Right forelimb (tissue), 1 donor: ENCODE results near the gene EFNB1.
A peak's percentile ranks its signal among the peaks of the same experiment; 100 is the strongest.

Experiments used
- DNase-seq: peaks from one replicate; pipeline ENCODE4 v3.0.0-alpha.2; 2018

EFNB1 gene

GRCh38 chrX:68844581-68844980, 15.8 kb downstream of the EFNB1 start:
- DNase-seq = no peak

GRCh38 chrX:68846536-68846935, 17.7 kb downstream of the EFNB1 start:
- DNase-seq = no peak

- no peak for DNase-seq
Measured at GRCh38 chrX:68847172-68847571, 18.4 kb downstream of the EFNB1 start.

DNA sequence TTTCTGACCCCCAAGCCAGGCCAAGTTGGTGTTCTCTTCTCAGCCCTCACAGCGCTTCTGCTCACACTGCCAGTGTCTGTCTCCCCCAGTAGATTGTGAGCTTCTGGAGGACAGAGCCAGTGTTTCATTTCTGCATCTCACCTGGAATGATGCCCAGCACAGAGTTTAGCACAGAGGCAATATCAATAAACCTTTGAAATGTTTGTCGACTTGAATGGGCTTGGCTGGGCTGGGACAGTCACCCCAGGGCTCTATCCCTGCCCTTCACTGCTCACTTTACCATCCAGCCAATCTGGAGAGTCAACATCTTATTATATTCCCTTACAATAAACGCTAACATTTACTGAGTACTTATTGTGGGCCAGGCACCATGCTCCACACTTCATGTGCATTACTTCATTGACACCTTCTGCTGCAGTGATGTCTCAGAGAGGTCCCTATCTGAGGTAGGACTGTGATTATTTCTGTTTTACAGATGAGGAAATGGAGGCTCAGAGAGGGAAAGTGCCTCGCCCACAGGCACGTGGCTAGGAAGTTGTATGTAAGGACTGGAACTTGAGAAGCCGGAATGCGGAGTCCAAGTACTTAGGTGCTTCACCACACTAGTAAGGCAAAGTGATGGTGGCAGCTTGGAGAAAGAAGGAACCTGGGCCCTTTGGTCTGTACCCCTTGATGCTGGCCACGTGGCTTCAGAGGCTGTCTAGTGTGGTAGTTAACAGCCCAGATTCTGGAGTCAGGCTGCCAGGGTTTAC, 19.5 kb downstream of the EFNB1 start:
- no peak for DNase-seq

DNA sequence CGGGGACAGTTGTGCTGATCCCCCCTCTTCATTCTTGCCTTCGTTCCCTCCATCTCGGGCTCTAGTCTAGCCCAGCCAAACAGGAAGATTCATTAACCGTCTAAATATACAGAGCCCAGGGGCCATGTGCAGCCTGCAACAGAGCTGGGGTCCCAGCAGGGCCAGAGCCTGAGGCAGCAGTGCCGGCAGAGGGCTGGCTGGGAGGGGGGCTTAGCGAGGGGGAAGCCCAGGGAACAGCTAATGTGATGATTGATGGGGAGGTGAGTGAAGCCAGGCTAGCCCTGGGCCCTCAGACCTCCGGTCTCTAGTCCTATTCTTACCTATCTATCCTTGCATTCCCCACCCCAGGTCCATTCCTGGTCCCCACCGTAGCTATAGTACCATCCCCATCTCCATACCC, 22.3 kb downstream of the EFNB1 start:
- no peak for DNase-seq

- DNase-seq = no peak
Measured at GRCh38 chrX:68852046-68852445, 23.2 kb downstream of the EFNB1 start.

- no peak for DNase-seq
Measured at GRCh38 chrX:68853665-68854251, 24.9 kb downstream of the EFNB1 start.

GRCh38 chrX:68865300-68865699, 36.5 kb downstream of the EFNB1 start:
- no peak for DNase-seq

DNA sequence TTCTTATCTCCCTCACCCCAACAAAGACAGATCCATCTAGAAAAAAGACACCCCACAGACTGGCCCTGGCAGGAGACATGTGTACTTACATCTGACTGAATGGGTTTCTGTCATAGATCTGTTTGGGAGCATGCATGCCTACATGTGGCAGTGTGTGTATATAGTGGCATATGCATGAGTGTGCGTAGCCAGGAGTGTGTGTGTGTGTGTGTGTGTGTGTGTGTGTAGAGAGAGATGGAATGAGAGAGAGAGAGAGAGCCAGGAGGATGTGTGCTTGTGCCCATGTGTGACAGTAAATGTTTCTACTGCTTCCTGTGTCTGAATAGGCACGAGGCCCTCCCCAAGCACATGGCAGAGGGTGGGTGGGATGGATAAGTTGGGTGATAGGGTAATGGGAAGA, 37.1 kb downstream of the EFNB1 start:
- DNase-seq = no peak

DNA sequence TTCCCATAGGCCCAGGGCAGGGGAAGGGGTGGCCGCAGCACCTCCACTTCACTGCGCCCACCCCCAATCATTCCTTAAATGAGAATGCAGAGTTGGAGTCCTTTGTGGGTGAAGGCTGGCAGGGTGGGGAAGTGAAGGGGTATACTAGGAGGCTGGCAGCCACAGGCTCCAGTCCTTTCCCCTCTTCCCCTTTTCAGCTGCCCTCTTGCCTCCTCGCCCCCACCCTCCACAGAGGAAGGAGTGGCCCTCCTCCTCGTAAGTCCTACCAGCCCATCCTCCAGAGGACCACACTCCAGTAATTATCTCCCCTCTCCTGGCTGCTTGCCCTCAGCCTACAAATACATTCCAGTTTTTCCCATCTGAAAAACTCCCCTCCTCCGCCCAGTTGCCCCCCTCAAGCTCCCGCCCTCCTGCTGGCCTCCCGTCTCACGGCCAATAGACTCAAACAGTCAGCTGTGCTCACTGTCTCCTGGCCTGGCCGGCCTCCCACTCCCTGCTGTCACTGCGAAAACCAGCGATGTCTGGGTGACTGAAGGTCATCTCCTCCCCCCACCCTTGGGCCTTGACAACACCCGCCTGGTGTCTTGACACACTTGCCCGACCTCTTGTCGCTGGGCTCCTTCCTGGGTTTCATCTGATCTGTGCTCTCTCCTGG, 38.8 kb downstream of the EFNB1 start:
- DNase-seq = peak; percentile 55

DNA sequence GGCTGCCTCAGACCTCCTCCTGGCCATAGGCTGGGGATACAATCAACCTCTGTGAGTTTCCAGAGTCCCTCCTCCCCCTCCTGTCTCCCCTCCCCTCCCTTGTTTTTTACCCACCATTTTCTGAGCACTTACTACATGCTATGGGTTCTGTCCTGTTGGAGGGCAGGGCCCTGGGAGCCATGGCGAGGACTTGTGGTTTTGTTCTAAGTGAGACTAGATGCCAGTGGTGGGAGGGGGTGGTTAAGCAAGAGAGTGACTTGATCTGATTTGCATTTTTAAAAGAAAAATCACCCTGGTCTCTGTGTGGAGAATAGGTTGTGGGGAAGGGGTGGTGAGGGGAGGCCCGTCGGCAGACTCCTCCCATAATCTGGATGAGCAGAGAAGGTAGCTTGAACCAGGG, 39.5 kb downstream of the EFNB1 start:
- no peak for DNase-seq

GRCh38 chrX:68868902-68869800, 40.3 kb downstream of the EFNB1 start:
- DNase-seq = no peak

GRCh38 chrX:68870357-68870756, 41.5 kb downstream of the EFNB1 start:
- no peak for DNase-seq

DNA sequence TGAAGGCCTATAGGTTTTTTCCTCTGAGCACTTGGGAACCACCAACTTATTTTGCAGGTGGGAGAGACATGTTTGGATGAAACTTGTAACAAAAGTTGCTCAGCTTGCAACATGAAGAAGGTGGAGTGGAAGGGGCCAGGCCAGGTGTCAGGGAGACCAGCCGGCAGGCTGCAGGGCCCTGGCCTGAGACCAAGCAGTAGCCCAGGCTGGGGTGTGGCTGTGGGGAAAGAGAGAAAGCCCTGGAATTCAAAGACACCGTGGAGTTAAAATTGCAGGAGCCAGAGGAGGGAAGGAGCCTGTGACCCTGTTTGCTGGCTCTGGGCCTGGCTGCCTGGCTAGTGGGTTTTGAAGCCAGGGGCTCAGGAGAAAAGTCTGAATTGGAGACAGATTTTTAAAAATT, 43.4 kb downstream of the EFNB1 start:
- DNase-seq = no peak

DNA sequence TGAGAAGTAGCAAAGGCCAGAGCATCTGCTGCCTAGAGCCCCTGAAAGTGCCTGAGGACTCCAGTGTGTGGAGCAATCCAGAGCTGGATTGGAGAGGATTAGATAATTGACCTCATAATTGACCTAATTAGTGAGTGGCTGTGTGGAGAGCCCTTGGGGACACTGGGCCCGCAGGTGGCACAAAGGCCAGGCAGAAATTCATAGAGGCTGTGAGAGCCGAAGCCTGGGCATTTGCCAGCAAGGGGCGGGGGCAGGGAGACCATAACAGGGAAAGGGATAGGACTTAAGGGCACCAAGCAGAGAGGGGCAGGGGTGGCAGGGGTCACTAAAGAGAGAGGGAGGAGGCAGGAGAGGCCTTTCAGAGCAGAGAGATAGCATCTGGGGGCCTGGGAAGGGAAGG, 45.3 kb downstream of the EFNB1 start:
- DNase-seq = no peak

- no peak for DNase-seq
Measured at GRCh38 chrX:68876731-68877130, 47.9 kb downstream of the EFNB1 start.

DNA sequence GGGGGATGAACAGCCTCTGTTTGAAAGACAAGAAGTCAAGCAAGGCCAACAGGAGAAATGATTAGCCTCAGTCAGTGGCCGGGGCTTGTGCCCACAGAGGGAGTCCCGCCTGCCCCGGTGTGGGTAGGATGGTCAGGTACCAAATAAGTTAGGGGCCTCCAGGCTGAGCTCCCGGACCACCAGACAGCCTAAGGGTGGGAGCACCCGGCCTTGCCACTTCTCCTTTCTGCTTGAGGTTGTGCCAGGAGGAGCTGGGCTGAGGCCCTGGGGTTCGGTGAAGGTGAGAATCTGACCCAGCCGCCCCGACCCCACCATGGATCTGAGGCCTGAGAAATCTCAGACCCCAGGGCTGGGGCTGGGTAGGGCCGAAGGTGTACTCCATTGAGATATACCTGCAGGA, 48.8 kb downstream of the EFNB1 start:
- DNase-seq = no peak

- DNase-seq = no peak
Measured at GRCh38 chrX:68878977-68879645, 50.3 kb downstream of the EFNB1 start.

- DNase-seq = no peak
Measured at GRCh38 chrX:68880846-68881552, 52.2 kb downstream of the EFNB1 start.

DNA sequence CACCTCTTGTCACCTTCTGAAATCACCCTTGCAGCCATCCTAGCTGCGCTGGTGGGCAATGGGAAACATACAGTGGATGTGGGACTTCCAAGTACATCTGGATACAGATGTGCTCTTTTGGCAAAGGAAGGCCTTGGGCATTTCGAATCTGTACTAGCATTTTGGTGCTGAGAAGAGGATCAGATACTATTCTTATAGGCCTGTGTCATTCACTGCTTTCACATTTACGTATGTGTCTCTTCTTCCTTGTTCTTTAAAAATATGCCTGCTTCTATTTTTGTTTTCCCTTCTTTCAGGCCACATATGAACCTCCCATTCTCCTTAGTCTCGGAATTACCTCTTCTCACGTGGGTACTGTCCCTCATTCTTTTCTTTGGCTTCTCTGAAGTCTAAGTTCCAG, 53.1 kb downstream of the EFNB1 start:
- no peak for DNase-seq

GRCh38 chrX:68883800-68884199, 55.0 kb downstream of the EFNB1 start:
- DNase-seq = no peak

DNA sequence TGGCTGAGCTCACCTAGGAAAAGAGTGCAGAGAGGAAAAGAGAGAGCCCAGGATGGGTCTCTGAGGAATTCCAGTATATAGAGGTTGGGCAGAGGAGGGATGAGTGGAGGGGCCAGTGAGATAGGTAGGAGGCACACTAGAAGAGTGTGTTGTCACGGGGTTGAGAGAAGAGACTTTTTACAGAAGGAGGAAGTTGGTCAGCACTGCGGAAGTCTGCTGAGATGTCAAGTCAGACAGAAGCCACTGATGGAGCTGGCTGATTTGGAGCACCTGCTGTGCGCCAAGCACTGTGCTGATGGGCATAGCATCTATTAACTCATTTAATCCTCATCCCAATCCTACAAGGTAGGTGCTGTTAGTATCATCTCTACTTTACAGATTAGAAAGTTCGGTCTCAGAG, 60.4 kb downstream of the EFNB1 start:
- no peak for DNase-seq
